Measurements from ENCODE around the gene PML. TPM values are rescaled to one million over a fixed set of nuclear protein-coding genes. Genes with fewer than 3 reads are reported as not detected.

Gene PML
- total and polyA plus RNA-seq, 9 of the 15 experiments (the other 6 are each of a cell fraction or from before 2014, with no cell fraction given) = 5.0 to 50.7 (median 10.1) TPM

DNA sequence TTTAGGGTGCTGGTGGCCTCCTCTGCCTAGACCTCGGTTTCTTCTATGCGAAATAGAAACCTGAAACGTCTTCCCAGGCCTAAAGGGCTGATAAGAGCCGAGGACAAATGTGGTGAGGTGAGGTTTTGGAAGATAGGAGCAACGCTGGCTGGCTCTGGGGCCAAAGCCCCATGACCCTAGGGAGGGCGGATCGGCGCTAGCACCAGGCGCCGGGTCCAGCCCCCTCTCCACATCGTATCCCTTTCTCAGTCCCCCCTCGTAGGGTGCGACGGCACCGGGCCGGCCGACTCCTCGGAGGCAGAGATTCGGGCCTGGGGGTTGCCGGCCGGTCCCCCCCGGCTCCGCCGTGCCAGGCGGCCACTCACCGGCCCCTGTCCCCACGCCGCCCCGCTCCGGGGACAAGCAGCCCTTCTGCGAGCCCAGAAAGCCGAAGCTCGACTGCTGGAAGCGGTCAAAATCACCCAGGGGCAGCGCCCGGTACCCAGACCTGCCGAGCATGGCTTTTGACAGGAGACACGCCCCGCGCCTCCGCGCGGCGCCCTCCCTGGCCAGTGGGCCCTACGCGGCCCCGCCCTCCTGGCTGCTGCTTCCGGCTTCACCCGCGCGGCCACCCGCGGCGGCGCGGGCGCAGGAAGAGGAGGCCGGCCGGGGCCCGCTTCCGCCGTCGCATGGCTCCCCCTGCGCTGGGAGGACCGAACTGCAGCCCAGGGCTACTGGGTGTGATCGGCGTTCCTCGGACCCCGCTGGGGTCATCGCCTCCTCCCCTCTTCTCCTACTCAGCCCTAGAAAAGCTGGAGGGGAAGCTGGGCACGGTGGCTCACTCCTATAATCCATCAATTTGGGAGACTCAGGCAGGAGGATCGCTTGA is 2.6 kb upstream of the PML start, which contains the start of gene STOML1 (continued):
- TF ChIP-seq, protein P1, sequence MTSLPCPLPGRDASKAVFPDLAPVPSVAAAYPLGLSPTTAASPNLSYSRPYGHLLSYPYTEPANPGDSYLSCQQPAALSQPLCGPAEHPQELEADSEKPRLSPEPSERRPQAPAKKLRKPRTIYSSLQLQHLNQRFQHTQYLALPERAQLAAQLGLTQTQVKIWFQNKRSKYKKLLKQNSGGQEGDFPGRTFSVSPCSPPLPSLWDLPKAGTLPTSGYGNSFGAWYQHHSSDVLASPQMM (CRISPR knock-in tag; IDR thresholded peaks at IDR 0.05) = no peak
- TF ChIP-seq HLTF (IDR thresholded peaks at IDR 0.05) (no peak), MTA2 (IDR thresholded peaks at IDR 0.05; ENCODE audit: low read depth) (peak; percentile 66), TFE3 (CRISPR knock-in tag; IDR thresholded peaks at IDR 0.05) (no peak), ZC3H4 (CRISPR knock-in tag; IDR thresholded peaks at IDR 0.05; ENCODE audit: borderline replicate concordance) (no peak), HCFC1 (IDR thresholded peaks at IDR 0.05; ENCODE audit: low read depth, low read length) (peak; percentile 79), PYGO2 (tag; IDR thresholded peaks at IDR 0.05) (no peak), CREB1 (IDR thresholded peaks at IDR 0.05) (peak; percentile 35; the same call in 1 of the 2 replicates), CREB1 (CRISPR knock-in tag; IDR thresholded peaks at IDR 0.05) (peak; percentile 32; the same call in 1 of the 2 replicates), PML (IDR thresholded peaks at IDR 0.05; ENCODE audit: low read length) (peak; percentile 65), ZNF121 (CRISPR knock-in tag; conservative IDR thresholded peaks at IDR 0.05) (no peak), ATF3 (IDR thresholded peaks at IDR 0.05) (no peak), ATF3 (CRISPR knock-in tag; conservative IDR thresholded peaks at IDR 0.05) (0 out of 2 replicates have a peak, but pooled peaks have one; percentile 37), GTF2A2 (tag; IDR thresholded peaks at IDR 0.05) (no peak), PURB (CRISPR knock-in tag; IDR thresholded peaks at IDR 0.05; ENCODE audit: low read depth) (no peak), SAP30 (IDR thresholded peaks at IDR 0.05; ENCODE audit: borderline replicate concordance, insufficient read depth, low read depth, low read length, poor library complexity, severe bottlenecking) (peak; percentile 97), ZBTB7A (IDR thresholded peaks at IDR 0.05; ENCODE audit: borderline replicate concordance, control insufficient read depth, low read depth, low read length) (peak; percentile 72; the same call in 1 of the 2 replicates), LARP7 (IDR thresholded peaks at IDR 0.05) (no peak), ILK (tag; IDR thresholded peaks at IDR 0.05; ENCODE audit: borderline replicate concordance, low read depth) (no peak), POLR2G (IDR thresholded peaks at IDR 0.05; ENCODE audit: low read depth, low read length) (peak; percentile 87), ARHGAP35 (IDR thresholded peaks at IDR 0.05; ENCODE audit: partially characterized antibody) (no peak), CEBPZ (IDR thresholded peaks at IDR 0.05; ENCODE audit: borderline replicate concordance, low read depth, low read length) (no peak)

Data from K562 (cell line).